Activated T-cell treated with anti-CD3 and anti-CD28 coated beads, Interleukin-2, amount 50 U/mL, for 24 hours (primary cell): Measurements from ENCODE around the gene CDKL1.
"Not testable (repeated sequence)": the region's sequence is repeated elsewhere in the genome, so short reads cannot be mapped to it uniquely, and the experiment has no call there.

Experiments
- DNase-seq: peaks from one replicate; pipeline ENCODE4 v3.0.0-alpha.2; 2020
- H3K27ac Mint-ChIP-seq: 2 replicates; pipeline ENCODE4 v1.8.0; 2020; ENCODE audit warnings: mild to moderate bottlenecking, mixed read lengths
- H3K27me3 Mint-ChIP-seq: 2 replicates; pipeline ENCODE4 v1.8.0; 2020; ENCODE audit warnings: mixed read lengths
- H3K36me3 Mint-ChIP-seq: 2 replicates; pipeline ENCODE4 v1.8.0; 2020; ENCODE audit warnings: low read depth, mixed read lengths
- H3K4me1 Mint-ChIP-seq: 2 replicates; pipeline ENCODE4 v1.8.0; 2020; ENCODE audit warnings: low read depth, mixed read lengths
- H3K4me3 Mint-ChIP-seq: 2 replicates; pipeline ENCODE4 v1.8.0; 2020; ENCODE audit warnings: mild to moderate bottlenecking, moderate library complexity, mixed read lengths
- H3K9me3 Mint-ChIP-seq: 2 replicates; pipeline ENCODE4 v1.8.0; 2020; ENCODE audit warnings: mixed read lengths

CDKL1 gene

GRCh38 chr14:50373959-50374358 is 22.7 kb downstream of the CDKL1 start:
- Mint-ChIP-seq H3K27me3 (no peaks in the 10 kb centered on the region), H3K9me3 (no peaks in the 10 kb centered on the region), H3K4me3 (no peak overlapping the region), H3K27ac (no peak overlapping the region), H3K36me3 (no peaks in the 10 kb centered on the region), H3K4me1 (no peaks in the 10 kb centered on the region)
- DNase-seq = no peak

GRCh38 chr14:50371546-50371945 is 25.1 kb downstream of the CDKL1 start:
- H3K27ac Mint-ChIP-seq = no peak overlapping the region
- no peaks in the 10 kb centered on the region for H3K36me3 Mint-ChIP-seq
- no peak overlapping the region for H3K4me3 Mint-ChIP-seq
- no peaks in the 10 kb centered on the region for H3K27me3 Mint-ChIP-seq
- H3K4me1 Mint-ChIP-seq = peaks cover 6% of the 10 kb centered on the region
- no peak for DNase-seq
- H3K9me3 Mint-ChIP-seq = no peaks in the 10 kb centered on the region

GRCh38 chr14:50366589-50366988 is 30.1 kb downstream of the CDKL1 start:
- Mint-ChIP-seq H3K27me3 (no peaks in the 10 kb centered on the region), H3K36me3 (peaks cover 7% of the 10 kb centered on the region), H3K4me1 (peaks cover 29% of the 10 kb centered on the region), H3K9me3 (peaks cover 5% of the 10 kb centered on the region), H3K27ac (no peak overlapping the region), H3K4me3 (no peak overlapping the region)
- DNase-seq = no peak

GRCh38 chr14:50366115-50366514 is 30.6 kb downstream of the CDKL1 start:
- no peak overlapping the region for H3K4me3 Mint-ChIP-seq
- peaks cover 5% of the 10 kb centered on the region for H3K9me3 Mint-ChIP-seq
- DNase-seq = no peak
- no peaks in the 10 kb centered on the region for H3K27me3 Mint-ChIP-seq
- no peak overlapping the region for H3K27ac Mint-ChIP-seq
- peaks cover 29% of the 10 kb centered on the region for H3K4me1 Mint-ChIP-seq
- H3K36me3 Mint-ChIP-seq = peaks cover 7% of the 10 kb centered on the region

- H3K27ac Mint-ChIP-seq, H3K36me3 Mint-ChIP-seq, H3K27me3 Mint-ChIP-seq, H3K4me3 Mint-ChIP-seq, H3K9me3 Mint-ChIP-seq, DNase-seq: not testable (repeated sequence)
- H3K4me1 Mint-ChIP-seq = peaks cover 31% of the 10 kb centered on the region
Measured at GRCh38 chr14:50365572-50365971, 31.1 kb downstream of the CDKL1 start.

- Mint-ChIP-seq H3K36me3 (peaks cover 7% of the 10 kb centered on the region), H3K4me3 (no peak overlapping the region), H3K27me3 (no peaks in the 10 kb centered on the region), H3K4me1 (peaks cover 33% of the 10 kb centered on the region), H3K9me3 (peaks cover 5% of the 10 kb centered on the region), H3K27ac (no peak overlapping the region)
- no peak for DNase-seq
Measured at GRCh38 chr14:50364792-50365191, 31.9 kb downstream of the CDKL1 start.

- DNase-seq = peak; percentile 49
- Mint-ChIP-seq H3K27ac (peak overlapping the region; percentile 92), H3K4me3 (peak overlapping the region; percentile 83), H3K27me3 (no peaks in the 10 kb centered on the region), H3K9me3 (peaks cover 5% of the 10 kb centered on the region), H3K4me1 (peaks cover 33% of the 10 kb centered on the region), H3K36me3 (peaks cover 11% of the 10 kb centered on the region)
Measured at GRCh38 chr14:50363714-50364111, 33.0 kb downstream of the CDKL1 start.

GRCh38 chr14:50362764-50363713 is 33.6 kb downstream of the CDKL1 start:
- Mint-ChIP-seq H3K9me3 (peaks cover 5% of the 10 kb centered on the region), H3K4me1 (peaks cover 33% of the 10 kb centered on the region), H3K27ac (peak overlapping the region; percentile 92), H3K36me3 (peaks cover 15% of the 10 kb centered on the region), H3K27me3 (no peaks in the 10 kb centered on the region), H3K4me3 (peak overlapping the region; percentile 83)
- DNase-seq = peak; percentile 56

GRCh38 chr14:50361473-50362403 is 34.9 kb downstream of the CDKL1 start:
- not testable (repeated sequence) for H3K9me3 Mint-ChIP-seq, H3K27me3 Mint-ChIP-seq, DNase-seq, H3K4me3 Mint-ChIP-seq, H3K27ac Mint-ChIP-seq
- H3K36me3 Mint-ChIP-seq = peaks cover 27% of the 10 kb centered on the region
- peaks cover 30% of the 10 kb centered on the region for H3K4me1 Mint-ChIP-seq

GRCh38 chr14:50360851-50361250 is 35.8 kb downstream of the CDKL1 start:
- Mint-ChIP-seq H3K27me3 (no peaks in the 10 kb centered on the region), H3K27ac (no peak overlapping the region), H3K36me3 (peaks cover 30% of the 10 kb centered on the region), H3K4me1 (peaks cover 26% of the 10 kb centered on the region), H3K9me3 (peaks cover 5% of the 10 kb centered on the region), H3K4me3 (no peak overlapping the region)
- DNase-seq = no peak

GRCh38 chr14:50360093-50360492 is 36.6 kb downstream of the CDKL1 start:
- Mint-ChIP-seq H3K36me3 (peaks cover 34% of the 10 kb centered on the region), H3K27ac (no peak overlapping the region), H3K4me1 (peaks cover 30% of the 10 kb centered on the region), H3K4me3 (no peak overlapping the region), H3K27me3 (no peaks in the 10 kb centered on the region), H3K9me3 (peaks cover 5% of the 10 kb centered on the region)
- DNase-seq = no peak

GRCh38 chr14:50359631-50360030 is 37.0 kb downstream of the CDKL1 start:
- H3K27me3 Mint-ChIP-seq = no peaks in the 10 kb centered on the region
- H3K4me3 Mint-ChIP-seq = no peak overlapping the region
- DNase-seq = no peak
- peaks cover 28% of the 10 kb centered on the region for H3K4me1 Mint-ChIP-seq
- peaks cover 34% of the 10 kb centered on the region for H3K36me3 Mint-ChIP-seq
- no peak overlapping the region for H3K27ac Mint-ChIP-seq
- H3K9me3 Mint-ChIP-seq = peaks cover 5% of the 10 kb centered on the region

GRCh38 chr14:50357753-50358395 is 38.8 kb downstream of the CDKL1 start:
- Mint-ChIP-seq H3K4me3 (no peak overlapping the region), H3K4me1 (peaks cover 14% of the 10 kb centered on the region), H3K36me3 (peaks cover 33% of the 10 kb centered on the region), H3K27me3 (no peaks in the 10 kb centered on the region), H3K9me3 (peaks cover 5% of the 10 kb centered on the region), H3K27ac (no peak overlapping the region)
- no peak for DNase-seq

GRCh38 chr14:50357124-50357523 is 39.6 kb downstream of the CDKL1 start:
- Mint-ChIP-seq H3K9me3 (no peaks in the 10 kb centered on the region), H3K27ac (no peak overlapping the region), H3K4me3 (no peak overlapping the region), H3K27me3 (no peaks in the 10 kb centered on the region), H3K36me3 (peaks cover 27% of the 10 kb centered on the region), H3K4me1 (peaks cover 8% of the 10 kb centered on the region)
- DNase-seq = no peak
